AG10803 (cell line): Measurements from ENCODE around the gene TUFM.
"Not testable (repeated sequence)": the region's sequence is repeated elsewhere in the genome, so short reads cannot be mapped to it uniquely, and the experiment has no call there.

ENCODE experiments used
- DNase-seq: peaks from one replicate; pipeline ENCODE4 v3.0.0; 2010; ENCODE audit warnings: low read depth
- H3K4me3 ChIP-seq: 2 replicates; pipeline ENCODE4 v1.5.1; 2011; ENCODE audit warnings: mild to moderate bottlenecking, low read length, control low read depth
- CTCF ChIP-seq: conservative IDR thresholded peaks from 2 replicates; pipeline ENCODE4 v1.5.1; 2011; ENCODE audit warnings: mild to moderate bottlenecking, low read length, control low read depth, inconsistent platforms

The TUFM gene

GRCh38 chr16:28873543-28874201, 27.5 kb upstream of the TUFM start:
- TF ChIP-seq CTCF, result peak; percentile 59
- DNase-seq, result no peak
- no peak overlapping the region for H3K4me3 ChIP-seq

GRCh38 chr16:28872952-28873351, 26.8 kb upstream of the TUFM start:
- no peak overlapping the region for H3K4me3 ChIP-seq
- DNase-seq, result no peak
- no peak for TF ChIP-seq CTCF

- no peak overlapping the region for H3K4me3 ChIP-seq
- no peak for DNase-seq
- no peak for TF ChIP-seq CTCF
Measured at GRCh38 chr16:28869201-28869600, 23.1 kb upstream of the TUFM start.

GRCh38 chr16:28867646-28868045, 21.5 kb upstream of the TUFM start:
- H3K4me3 ChIP-seq, DNase-seq: not testable (repeated sequence)

- TF ChIP-seq CTCF, result no peak
- no peak for DNase-seq
- H3K4me3 ChIP-seq, result no peak overlapping the region
Measured at GRCh38 chr16:28867241-28867640, 21.1 kb upstream of the TUFM start.

- TF ChIP-seq CTCF, result no peak
- DNase-seq, result no peak
- H3K4me3 ChIP-seq, result no peak overlapping the region
Measured at GRCh38 chr16:28866454-28866804, 20.3 kb upstream of the TUFM start.

- no peak overlapping the region for H3K4me3 ChIP-seq
- no peak for DNase-seq
- TF ChIP-seq CTCF, result no peak
Measured at GRCh38 chr16:28865722-28866453, 19.7 kb upstream of the TUFM start.
